ENCODE results near the gene ACOXL. TPM values are rescaled to one million over a fixed set of nuclear protein-coding genes. Genes with fewer than 3 reads are reported as not detected.
A peak's percentile ranks its signal among the peaks of the same experiment; 100 is the strongest.

Gene ACOXL
- polyA plus RNA-seq, 4 donors = 0.06 to 0.56 TPM; not detected in 2

DNA sequence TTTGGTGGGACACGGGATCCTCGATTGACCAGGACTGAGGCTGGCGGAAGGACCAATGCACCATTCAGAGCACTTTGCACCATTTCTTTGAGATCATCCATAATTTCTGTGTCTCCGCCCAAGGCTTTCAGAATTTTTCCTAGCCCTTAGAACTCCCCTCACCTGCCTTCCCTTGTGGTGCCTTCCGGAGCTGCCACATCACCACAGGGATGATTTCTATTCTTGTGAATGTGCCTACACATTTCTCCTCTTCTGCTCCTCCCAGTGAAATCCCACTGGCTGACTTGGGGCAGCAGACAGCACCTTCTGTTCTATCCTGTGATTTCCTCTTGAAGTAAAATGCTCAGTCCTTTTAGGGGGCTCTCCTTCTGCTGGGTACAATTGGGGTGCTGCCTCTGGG is 11.2 kb downstream of the ACOXL start:
- Histone ChIP-seq H3K27ac (ENCODE audit: low read depth in 1 of 3, low read length in 2 of 3) (no peak overlapping the region), H3K4me3 (ENCODE audit: low read depth in 1 of 3, low read length in 3 of 3) (no peak overlapping the region), H3K4me1 (ENCODE audit: control insufficient read depth in 3 of 3, insufficient read depth in 2 of 3, low read depth in 1 of 3, low read length in 2 of 3) (no peaks in the 10 kb centered on the region), H3K9me3 (ENCODE audit: control insufficient read depth in 2 of 2, insufficient read depth in 1 of 2, low read depth in 1 of 2, low read length in 1 of 2) (peaks cover 0 to 4% of the 10 kb centered on the region in 2 donors), H3K36me3 (ENCODE audit: control insufficient read depth in 3 of 3, insufficient read depth in 2 of 3, low read depth in 1 of 3, low read length in 3 of 3) (no peaks in the 10 kb centered on the region), H3K27me3 (ENCODE audit: control insufficient read depth in 3 of 3, insufficient read depth in 3 of 3, low read length in 3 of 3) (peaks cover 0 to 50% (median 4%) of the 10 kb centered on the region in 3 donors)
- FAIRE-seq = no peak
- DNase-seq = no peak
- 95 to 96% (median 95%) methylated on average over 5 of the region's 5 CpGs for WGBS, 3 donors

GRCh38 chr2:110744429-110744828 is 12.1 kb downstream of the ACOXL start:
- WGBS, 3 donors = 80 to 88% (median 81%) methylated on average over 4 of the region's 4 CpGs
- Histone ChIP-seq H3K27me3 (ENCODE audit: control insufficient read depth in 3 of 3, insufficient read depth in 3 of 3, low read length in 3 of 3) (peaks cover 0 to 52% (median 2%) of the 10 kb centered on the region in 3 donors), H3K36me3 (ENCODE audit: control insufficient read depth in 3 of 3, insufficient read depth in 2 of 3, low read depth in 1 of 3, low read length in 3 of 3) (no peaks in the 10 kb centered on the region), H3K27ac (ENCODE audit: low read depth in 1 of 3, low read length in 2 of 3) (no peak overlapping the region), H3K4me1 (ENCODE audit: control insufficient read depth in 3 of 3, insufficient read depth in 2 of 3, low read depth in 1 of 3, low read length in 2 of 3) (no peaks in the 10 kb centered on the region), H3K9me3 (ENCODE audit: control insufficient read depth in 2 of 2, insufficient read depth in 1 of 2, low read depth in 1 of 2, low read length in 1 of 2) (peaks cover 0 to 4% of the 10 kb centered on the region in 2 donors), H3K4me3 (ENCODE audit: low read depth in 1 of 3, low read length in 3 of 3) (no peak overlapping the region)
- FAIRE-seq (no peak), DNase-seq (no peak)

- FAIRE-seq (no peak), DNase-seq (no peak)
- no peak overlapping the region for H3K27ac ChIP-seq (ENCODE audit: low read depth in 1 of 3, low read length in 2 of 3)
- WGBS, 3 donors = 70 to 86% (median 73%) methylated on average over 2 of the region's 2 CpGs
- no peaks in the 10 kb centered on the region for H3K4me1 ChIP-seq (ENCODE audit: control insufficient read depth in 3 of 3, insufficient read depth in 2 of 3, low read depth in 1 of 3, low read length in 2 of 3)
- H3K27me3 ChIP-seq (ENCODE audit: control insufficient read depth in 3 of 3, insufficient read depth in 3 of 3, low read length in 3 of 3) = peaks cover 0 to 54% (median 0%) of the 10 kb centered on the region in 3 donors
- peaks cover 0 to 4% of the 10 kb centered on the region in 2 donors for H3K9me3 ChIP-seq (ENCODE audit: control insufficient read depth in 2 of 2, insufficient read depth in 1 of 2, low read depth in 1 of 2, low read length in 1 of 2)
- no peak overlapping the region for H3K4me3 ChIP-seq (ENCODE audit: low read depth in 1 of 3, low read length in 3 of 3)
- H3K36me3 ChIP-seq (ENCODE audit: control insufficient read depth in 3 of 3, insufficient read depth in 2 of 3, low read depth in 1 of 3, low read length in 3 of 3) = no peaks in the 10 kb centered on the region
Observed at GRCh38 chr2:110745048-110745447, 12.7 kb downstream of the ACOXL start.

GRCh38 chr2:110746586-110747521 is 14.5 kb downstream of the ACOXL start:
- DNase-seq (no peak), FAIRE-seq (no peak)
- WGBS, 3 donors = 84 to 92% (median 91%) methylated on average over 14 of the region's 14 CpGs
- Histone ChIP-seq H3K4me3 (ENCODE audit: low read depth in 1 of 3, low read length in 3 of 3) (no peak overlapping the region), H3K27me3 (ENCODE audit: control insufficient read depth in 3 of 3, insufficient read depth in 3 of 3, low read length in 3 of 3) (peaks cover 0 to 40% (median 0%) of the 10 kb centered on the region in 3 donors), H3K9me3 (ENCODE audit: control insufficient read depth in 2 of 2, insufficient read depth in 1 of 2, low read depth in 1 of 2, low read length in 1 of 2) (peaks cover 0 to 4% of the 10 kb centered on the region in 2 donors), H3K4me1 (ENCODE audit: control insufficient read depth in 3 of 3, insufficient read depth in 2 of 3, low read depth in 1 of 3, low read length in 2 of 3) (no peaks in the 10 kb centered on the region), H3K36me3 (ENCODE audit: control insufficient read depth in 3 of 3, insufficient read depth in 2 of 3, low read depth in 1 of 3, low read length in 3 of 3) (no peaks in the 10 kb centered on the region), H3K27ac (ENCODE audit: low read depth in 1 of 3, low read length in 2 of 3) (no peak overlapping the region)

DNA sequence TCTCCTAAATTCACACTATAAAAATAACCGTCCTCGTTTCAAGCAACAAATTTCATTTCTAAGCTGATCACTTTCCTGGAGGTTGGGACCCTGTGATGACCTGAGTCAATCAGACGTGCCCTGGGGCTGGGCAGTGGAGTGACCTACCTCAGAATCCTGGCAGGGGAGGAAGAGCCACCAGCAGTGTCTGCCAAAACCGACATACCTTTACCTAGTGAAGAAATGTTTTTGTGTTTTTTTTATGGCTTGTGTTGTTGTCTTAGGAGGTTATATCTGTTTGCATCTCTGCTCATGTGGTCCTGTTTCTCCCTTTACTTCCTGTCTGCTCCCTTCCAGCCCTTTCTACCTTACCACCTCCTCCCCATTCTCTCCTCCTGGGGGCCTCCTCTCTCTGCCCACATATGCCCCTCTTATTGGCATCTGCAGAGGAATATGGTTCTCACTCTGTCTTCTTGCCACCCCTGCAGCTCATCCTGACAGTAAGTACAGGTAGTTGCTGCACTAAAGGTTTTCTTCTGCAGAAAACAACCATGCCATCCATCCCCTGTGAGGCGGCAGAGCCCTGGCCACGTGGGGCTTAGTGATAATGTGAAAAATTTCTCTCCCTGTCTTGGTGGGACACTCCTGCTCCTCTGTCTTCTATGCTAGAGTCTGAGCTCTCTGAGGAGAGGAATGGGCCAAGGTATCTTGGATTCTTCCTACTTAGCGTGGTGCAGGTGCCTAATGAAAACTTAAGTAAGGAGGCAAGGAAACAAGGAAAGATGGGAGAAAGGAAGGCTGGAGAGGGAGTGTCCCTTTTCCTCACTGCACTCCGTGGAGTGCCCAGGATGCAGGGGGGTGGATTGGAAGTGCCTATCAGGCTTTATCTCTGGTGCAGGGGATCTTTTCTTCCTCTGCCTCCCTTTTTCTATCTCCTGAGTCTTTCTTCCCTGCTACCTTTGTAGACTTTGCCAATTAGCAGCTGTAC is 15.4 kb downstream of the ACOXL start:
- Histone ChIP-seq H3K27ac (ENCODE audit: low read depth in 1 of 3, low read length in 2 of 3) (peak overlapping the region in 1 of 3 donors; percentile 46), H3K36me3 (ENCODE audit: control insufficient read depth in 3 of 3, insufficient read depth in 2 of 3, low read depth in 1 of 3, low read length in 3 of 3) (no peaks in the 10 kb centered on the region), H3K27me3 (ENCODE audit: control insufficient read depth in 3 of 3, insufficient read depth in 3 of 3, low read length in 3 of 3) (peaks cover 0 to 37% (median 0%) of the 10 kb centered on the region in 3 donors), H3K9me3 (ENCODE audit: control insufficient read depth in 2 of 2, insufficient read depth in 1 of 2, low read depth in 1 of 2, low read length in 1 of 2) (peaks cover 0 to 4% of the 10 kb centered on the region in 2 donors), H3K4me3 (ENCODE audit: low read depth in 1 of 3, low read length in 3 of 3) (no peak overlapping the region), H3K4me1 (ENCODE audit: control insufficient read depth in 3 of 3, insufficient read depth in 2 of 3, low read depth in 1 of 3, low read length in 2 of 3) (no peaks in the 10 kb centered on the region)
- DNase-seq (no peak), FAIRE-seq (no peak)
- 54 to 59% (median 58%) methylated on average over 8 of the region's 8 CpGs for WGBS, 3 donors

GRCh38 chr2:110748489-110748867 is 16.1 kb downstream of the ACOXL start:
- H3K36me3 ChIP-seq (ENCODE audit: control insufficient read depth in 3 of 3, insufficient read depth in 2 of 3, low read depth in 1 of 3, low read length in 3 of 3) = no peaks in the 10 kb centered on the region
- peaks cover 0 to 37% (median 0%) of the 10 kb centered on the region in 3 donors for H3K27me3 ChIP-seq (ENCODE audit: control insufficient read depth in 3 of 3, insufficient read depth in 3 of 3, low read length in 3 of 3)
- peaks cover 0 to 4% of the 10 kb centered on the region in 2 donors for H3K9me3 ChIP-seq (ENCODE audit: control insufficient read depth in 2 of 2, insufficient read depth in 1 of 2, low read depth in 1 of 2, low read length in 1 of 2)
- FAIRE-seq (no peak), DNase-seq (peak; percentile 31 to 61)
- H3K27ac ChIP-seq (ENCODE audit: low read depth in 1 of 3, low read length in 2 of 3) = no peak overlapping the region
- H3K4me3 ChIP-seq (ENCODE audit: low read depth in 1 of 3, low read length in 3 of 3) = no peak overlapping the region
- H3K4me1 ChIP-seq (ENCODE audit: control insufficient read depth in 3 of 3, insufficient read depth in 2 of 3, low read depth in 1 of 3, low read length in 2 of 3) = no peaks in the 10 kb centered on the region
- WGBS, 3 donors = 1 to 17% (median 9%) methylated on average over 6 of the region's 6 CpGs

- Histone ChIP-seq H3K36me3 (ENCODE audit: control insufficient read depth in 3 of 3, insufficient read depth in 2 of 3, low read depth in 1 of 3, low read length in 3 of 3) (no peaks in the 10 kb centered on the region), H3K4me1 (ENCODE audit: control insufficient read depth in 3 of 3, insufficient read depth in 2 of 3, low read depth in 1 of 3, low read length in 2 of 3) (no peaks in the 10 kb centered on the region), H3K9me3 (ENCODE audit: control insufficient read depth in 2 of 2, insufficient read depth in 1 of 2, low read depth in 1 of 2, low read length in 1 of 2) (no peaks in the 10 kb centered on the region), H3K27ac (ENCODE audit: low read depth in 1 of 3, low read length in 2 of 3) (no peak overlapping the region), H3K27me3 (ENCODE audit: control insufficient read depth in 3 of 3, insufficient read depth in 3 of 3, low read length in 3 of 3) (peaks cover 0 to 16% (median 0%) of the 10 kb centered on the region in 3 donors), H3K4me3 (ENCODE audit: low read depth in 1 of 3, low read length in 3 of 3) (no peak overlapping the region)
- 90 to 93% (median 90%) methylated on average over 3 of the region's 3 CpGs for WGBS, 3 donors
- no peak for FAIRE-seq
- no peak for DNase-seq
Observed at GRCh38 chr2:110751642-110752041, 19.3 kb downstream of the ACOXL start.

DNA sequence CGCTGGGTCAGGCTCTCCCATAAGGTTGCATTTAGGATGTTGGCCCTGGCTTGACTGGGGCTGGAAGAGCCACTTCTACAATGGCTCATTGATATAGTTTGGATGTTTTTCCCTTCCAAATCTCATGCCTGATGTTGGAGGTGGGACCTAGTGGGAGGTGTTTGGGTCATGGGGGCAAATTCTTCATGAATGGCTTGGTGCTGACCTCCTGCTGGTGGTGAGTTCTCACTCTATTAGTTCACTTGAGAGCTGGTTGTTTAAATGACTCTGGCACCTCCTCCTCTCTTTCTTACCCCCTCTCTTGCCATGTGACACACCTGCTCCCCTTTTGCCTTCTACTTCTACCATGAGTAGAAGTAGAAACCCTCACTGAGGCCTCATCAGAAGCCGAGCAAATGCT is 20.5 kb downstream of the ACOXL start:
- Histone ChIP-seq H3K27me3 (ENCODE audit: control insufficient read depth in 3 of 3, insufficient read depth in 3 of 3, low read length in 3 of 3) (peaks cover 0 to 10% (median 0%) of the 10 kb centered on the region in 3 donors), H3K4me3 (ENCODE audit: low read depth in 1 of 3, low read length in 3 of 3) (no peak overlapping the region), H3K27ac (ENCODE audit: low read depth in 1 of 3, low read length in 2 of 3) (no peak overlapping the region), H3K4me1 (ENCODE audit: control insufficient read depth in 3 of 3, insufficient read depth in 2 of 3, low read depth in 1 of 3, low read length in 2 of 3) (no peaks in the 10 kb centered on the region), H3K36me3 (ENCODE audit: control insufficient read depth in 3 of 3, insufficient read depth in 2 of 3, low read depth in 1 of 3, low read length in 3 of 3) (no peaks in the 10 kb centered on the region), H3K9me3 (ENCODE audit: control insufficient read depth in 2 of 2, insufficient read depth in 1 of 2, low read depth in 1 of 2, low read length in 1 of 2) (no peaks in the 10 kb centered on the region)
- no peak for DNase-seq
- FAIRE-seq = no peak
- WGBS, 3 donors = 94 to 98% (median 95%) methylated on average over 2 of the region's 2 CpGs

Measured in small intestine (tissue), 7 donors.